NCI-H1436 (cell line): ENCODE data around the gene ZC3HAV1.

Experiments used
- DNase-seq: peaks from one replicate; lab custom pipeline; 2025; lab: John Stamatoyannopoulos, UW

The ZC3HAV1 gene

DNA sequence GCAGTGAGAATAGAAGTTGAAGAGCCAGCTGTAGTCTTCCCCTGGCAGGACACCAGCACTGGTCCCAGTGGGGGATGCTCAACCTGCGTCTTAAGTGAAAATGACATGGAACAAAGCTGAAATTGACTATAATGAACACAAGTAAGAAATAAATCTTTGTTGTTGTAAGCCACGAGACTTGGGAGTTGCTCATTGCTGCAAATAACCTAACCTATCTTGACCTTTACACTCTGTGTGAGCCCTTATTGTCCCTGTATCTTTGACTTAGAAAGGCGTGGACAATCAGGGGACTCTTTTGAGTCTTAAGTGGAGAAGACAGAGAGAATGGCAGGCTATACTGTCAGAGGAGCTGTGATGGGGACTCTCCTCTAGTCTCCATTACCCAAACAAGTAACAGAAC lies 90.6 kb downstream of the ZC3HAV1 start:
- DNase-seq: no peak

DNA sequence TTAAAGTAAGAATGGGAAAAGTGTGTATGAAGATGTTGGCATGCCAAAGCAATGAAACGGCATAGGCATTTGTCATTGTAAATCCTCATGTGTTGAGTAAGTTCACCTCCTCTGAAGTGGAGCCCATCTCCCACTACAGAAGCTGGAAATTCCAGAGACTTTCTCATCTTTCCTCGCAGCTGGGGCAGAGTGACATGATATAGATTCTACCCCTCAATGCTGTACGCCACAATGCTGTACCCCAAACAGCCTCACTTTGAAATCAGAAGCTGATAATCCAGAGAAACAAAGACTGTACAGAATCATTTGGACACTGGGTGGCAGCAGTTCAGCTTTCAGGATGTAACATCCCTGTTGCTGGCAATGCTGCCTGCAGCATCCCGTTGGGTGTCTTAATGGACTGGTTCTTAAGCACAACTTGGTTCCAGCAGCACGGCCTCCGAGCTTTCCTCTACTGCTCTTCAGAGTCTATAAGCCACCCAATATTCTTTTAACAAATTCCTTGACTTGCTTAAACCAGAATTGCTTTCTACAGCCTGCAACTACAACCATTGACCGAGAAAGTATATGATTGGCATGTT lies 92.5 kb downstream of the ZC3HAV1 start:
- DNase-seq: peak; percentile 66

DNA sequence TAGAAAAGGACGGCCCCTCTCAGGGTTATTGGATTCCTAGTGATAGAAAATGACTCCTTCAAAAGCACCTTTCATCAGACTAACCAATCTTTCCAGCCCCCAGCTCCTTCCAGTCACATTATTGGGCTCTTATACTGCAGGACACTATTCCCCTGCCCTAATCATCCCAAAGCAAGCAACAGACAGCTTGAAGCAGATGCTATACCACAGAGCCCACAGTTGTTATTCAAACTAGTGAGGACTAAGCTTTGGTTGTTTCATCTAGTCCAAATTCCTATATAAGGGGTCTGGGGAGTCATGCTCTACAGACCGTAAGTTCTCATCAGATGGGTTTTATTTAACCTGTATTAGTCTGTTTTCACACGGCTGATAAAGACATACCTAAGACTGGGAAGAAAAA lies 98.1 kb downstream of the ZC3HAV1 start:
- no peak for DNase-seq

DNA sequence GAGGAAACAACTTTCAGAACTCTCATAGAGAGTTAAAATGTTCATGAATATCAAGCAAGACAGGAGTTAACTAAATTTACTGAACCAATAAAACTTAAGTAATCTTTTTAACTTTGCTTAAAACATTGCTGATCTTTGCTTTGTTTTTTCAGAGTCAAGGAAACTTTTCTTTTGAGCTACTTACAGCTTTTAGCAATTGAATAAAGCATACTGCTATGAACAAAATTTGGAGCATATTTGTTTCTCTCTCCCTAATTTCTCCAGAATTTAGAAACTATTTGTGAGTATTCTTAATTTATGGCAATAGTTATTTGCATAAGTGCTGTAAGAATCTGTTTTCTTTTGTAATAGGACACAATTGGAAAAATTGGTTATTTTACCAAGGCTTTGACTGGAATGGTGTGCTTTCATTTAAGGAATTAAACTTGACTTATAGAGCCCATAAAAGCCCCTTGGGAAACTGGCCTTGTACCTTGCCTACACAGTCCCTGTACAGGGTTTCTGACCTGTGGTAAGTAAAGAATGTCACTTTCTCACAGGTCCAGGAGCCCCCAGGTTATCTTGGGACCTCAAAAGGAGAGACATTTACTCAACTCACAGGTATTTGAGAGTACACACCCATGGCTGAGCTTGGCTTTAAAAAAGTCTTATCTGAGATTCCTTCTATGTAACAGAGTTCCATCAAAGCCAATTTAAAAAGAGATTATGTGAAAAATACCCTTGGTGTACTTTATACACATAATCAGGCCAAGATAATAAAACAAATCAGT lies 105.0 kb downstream of the ZC3HAV1 start:
- DNase-seq: no peak

DNA sequence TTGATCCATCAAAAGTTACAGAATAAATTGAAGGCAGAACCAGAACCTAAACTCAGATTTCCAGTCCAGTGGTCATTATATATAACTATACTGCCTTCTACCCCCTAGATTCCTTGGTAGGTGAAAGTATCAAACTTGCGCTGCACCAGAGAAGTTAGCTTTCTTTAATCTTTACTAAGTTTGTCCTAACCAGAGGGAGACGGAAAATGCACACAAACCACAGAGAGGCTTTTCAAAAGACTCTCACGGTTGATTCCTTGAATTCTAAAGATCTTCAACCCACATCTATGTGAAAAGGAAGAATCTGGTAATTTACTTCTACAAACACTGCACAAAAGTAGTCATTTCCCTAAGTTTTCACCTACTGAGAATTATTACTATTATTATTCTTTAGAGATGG lies 110.1 kb downstream of the ZC3HAV1 start:
- DNase-seq: no peak
